Omental fat pad (tissue), 4 donors: ENCODE results near the gene MYH13. TPM values are rescaled to one million over a fixed set of nuclear protein-coding genes. Genes with fewer than 3 reads are reported as not detected.

ENCODE experiments used
- ATAC-seq: fragments of 150-250 bp; one replicate; pipeline ENCODE4 v1.9.1; 2016; ENCODE audit warnings: mild to moderate bottlenecking, moderate library complexity; ENCODE audit not compliant: low FRiP score
- DNase-seq: peaks from one replicate; pipeline ENCODE4 v3.0.0-alpha.2; 2019; ENCODE audit warnings: low spot score
- CTCF ChIP-seq, 3 donors: fragments of 450-650 bp; IDR thresholded peaks; one replicate each; pipeline ENCODE4 v1.5.1; 2016 to 2017; ENCODE audit warnings: antibody characterized with exemption in 3 of 3, mild to moderate bottlenecking in 3 of 3, moderate library complexity in 2 of 3
- total RNA-seq, 4 donors: library from RNA; depleted of rRNA; stranded (reverse); fragments of >200 nt; gene quantifications; one replicate each; pipeline ENCODE4 v1.1.0, GENCODE V29; 2016

Gene MYH13
- total RNA-seq, 4 donors from 2014 or later, result not detected

GRCh38 chr17:10265100-10265810 lies 107.6 kb downstream of the MYH13 start:
- DNase-seq (no peak), ATAC-seq (no peak)
- no peak for TF ChIP-seq CTCF (IDR thresholded peaks at IDR 0.05)

- ATAC-seq, result no peak
- no peak for DNase-seq
- no peak for TF ChIP-seq CTCF (IDR thresholded peaks at IDR 0.05)
These were observed 108.8 kb downstream of the MYH13 start for GRCh38 chr17:10264051-10264450.

GRCh38 chr17:10262451-10262850 lies 110.4 kb downstream of the MYH13 start:
- ATAC-seq (no peak), DNase-seq (no peak)
- no peak for TF ChIP-seq CTCF (IDR thresholded peaks at IDR 0.05)

- no peak for ATAC-seq
- no peak for TF ChIP-seq CTCF (IDR thresholded peaks at IDR 0.05)
- no peak for DNase-seq
These were observed 111.7 kb downstream of the MYH13 start for GRCh38 chr17:10261098-10261497.

GRCh38 chr17:10251212-10251948 lies 121.4 kb downstream of the MYH13 start:
- TF ChIP-seq CTCF (IDR thresholded peaks at IDR 0.05), result no peak
- ATAC-seq, result peak; percentile 57
- no peak for DNase-seq

Other genes with a start within 250 kb of the MYH13 start
- gene GAS7, start 174.4 kb downstream of the MYH13 start, total RNA-seq, result 100 to 1,000 TPM in 1 of 4 donors, 10 to 100 TPM in 3; 36.4 to 148 (median 52.7) TPM
- not detected for gene MYH8, start 48.9 kb upstream of the MYH13 start, total RNA-seq
- gene MYH4, start 96.6 kb upstream of the MYH13 start, total RNA-seq, result not detected
- under 1 TPM in 1 of 4 donors, not detected in 3; 0.96 TPM for gene MYH1, start 145.5 kb upstream of the MYH13 start, total RNA-seq
- under 1 TPM in 1 of 4 donors, not detected in 3; 0.12 TPM for gene MYH2, start 176.7 kb upstream of the MYH13 start, total RNA-seq